HepG2 (cell line): ENCODE measurements around the gene KRTAP25-1.

Experiments
- MYC ChIP-seq: sonication (generic); formaldehyde crosslinking; IDR thresholded peaks from 2 replicates; pipeline ENCODE4 v1.9.0; 2021; ENCODE audit warnings: missing genetic modification reagents, borderline replicate concordance
- RBM39 ChIP-seq: fragments of 200-400 bp; formaldehyde crosslinking; IDR thresholded peaks from one replicate; pipeline ENCODE4 v1.6.1; 2018; ENCODE audit warnings: antibody characterized with exemption, mild to moderate bottlenecking, low read depth, low read length; ENCODE audit not compliant: poor library complexity, severe bottlenecking

GRCh38 chr21:30256100-30256499 is 33.2 kb downstream of the KRTAP25-1 start:
- TF ChIP-seq MYC (no peak), RBM39 (no peak)
